HG03095 (cell line): ENCODE results near the gene COX5A.
"Not testable (repeated sequence)": the region's sequence is repeated elsewhere in the genome, so short reads cannot be mapped to it uniquely, and the experiment has no call there.

Experiments
- ATAC-seq: cut with Tn5 transposase; IDR thresholded peaks from one replicate; pipeline ENCODE4 v1.9.1; 2021; ENCODE audit warnings: moderate library complexity; ENCODE audit not compliant: unreplicated experiment

The COX5A gene

DNA sequence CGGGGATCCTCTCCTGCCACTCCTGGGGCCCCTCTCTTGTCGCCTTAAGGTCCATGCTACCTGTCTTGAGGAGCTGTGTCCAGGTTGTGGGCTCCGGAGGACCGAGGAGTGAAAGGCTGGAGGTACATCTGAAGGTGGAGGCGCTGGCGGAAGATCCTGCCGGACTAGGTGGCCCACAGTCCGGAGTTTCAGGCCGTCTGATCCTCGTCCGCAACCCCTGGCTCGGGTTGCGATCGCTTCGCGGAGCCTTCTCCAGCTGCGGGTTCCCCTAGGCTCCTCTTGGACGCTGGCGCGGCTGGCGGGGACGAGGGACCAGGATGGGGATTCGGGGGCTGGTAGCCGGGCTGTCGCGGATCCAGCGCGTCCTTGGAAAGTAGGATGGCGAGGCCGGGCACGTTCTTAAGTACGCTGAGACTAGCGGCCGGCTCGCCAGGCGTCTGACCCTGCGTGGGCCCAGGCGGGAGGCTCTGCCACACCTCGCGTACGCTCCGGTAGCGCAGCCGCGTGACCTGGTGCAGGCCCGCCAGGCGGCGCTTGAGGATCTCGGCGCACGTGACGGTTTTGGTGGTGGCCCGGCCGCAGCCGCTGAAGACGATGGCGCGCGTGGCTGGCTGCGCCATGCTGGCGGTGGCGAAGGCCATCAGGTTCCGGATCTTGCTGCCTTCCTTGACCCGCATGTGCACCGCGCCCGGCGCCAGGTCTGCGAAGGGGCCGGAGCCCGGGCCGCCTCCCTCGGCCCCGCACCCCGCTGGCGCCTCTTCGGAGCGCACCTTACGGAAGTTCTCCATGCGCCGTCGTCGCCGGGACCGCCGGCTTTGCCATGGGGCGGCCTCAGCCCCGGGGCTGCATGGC is 18.1 kb upstream of the COX5A start:
- peak; percentile 50 for ATAC-seq

GRCh38 chr15:74955017-74955416 is 17.1 kb upstream of the COX5A start:
- ATAC-seq = no peak

DNA sequence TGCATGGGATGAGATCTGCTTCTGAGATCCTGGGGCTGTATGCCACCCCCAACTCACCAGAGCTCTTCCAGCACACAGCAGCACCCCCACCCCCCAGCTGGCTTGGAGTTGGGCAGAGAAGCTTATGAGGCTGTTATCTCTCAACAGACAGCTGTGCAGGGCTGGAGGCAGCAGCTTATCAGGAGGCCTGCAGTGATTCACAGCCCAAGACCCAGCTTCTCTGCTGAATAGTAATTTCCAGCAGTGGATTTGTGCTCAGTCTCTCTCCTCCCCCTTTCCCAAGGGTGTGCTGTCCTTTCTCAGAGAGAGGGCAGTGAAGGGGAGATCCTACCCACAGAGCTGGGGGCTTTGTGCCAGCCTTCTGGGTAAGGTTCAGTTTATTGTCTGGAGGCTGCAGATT is 16.6 kb upstream of the COX5A start:
- no peak for ATAC-seq

- no peak for ATAC-seq
Measured at GRCh38 chr15:74951006-74951405, 13.1 kb upstream of the COX5A start.

- ATAC-seq = no peak
Measured at GRCh38 chr15:74950078-74950908, 12.4 kb upstream of the COX5A start.

DNA sequence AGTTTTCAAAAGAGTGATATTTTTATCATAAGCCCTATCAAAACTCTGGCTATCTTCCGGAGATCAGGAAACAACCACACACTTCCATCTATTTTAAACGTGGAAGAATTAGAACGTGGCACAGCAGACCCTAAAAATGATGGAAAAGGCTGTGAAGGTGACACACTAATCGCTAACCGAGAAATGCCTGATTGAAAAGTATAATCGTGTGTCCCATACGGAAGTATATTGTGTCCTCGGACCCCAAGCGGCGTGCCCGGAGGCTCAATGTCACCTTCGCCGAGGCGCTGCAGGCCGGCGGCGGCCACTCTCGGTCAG is 642 bp downstream of the COX5A start:
- ATAC-seq = no peak

GRCh38 chr15:74935193-74935592 is 2.7 kb downstream of the COX5A start:
- not testable (repeated sequence) for ATAC-seq

DNA sequence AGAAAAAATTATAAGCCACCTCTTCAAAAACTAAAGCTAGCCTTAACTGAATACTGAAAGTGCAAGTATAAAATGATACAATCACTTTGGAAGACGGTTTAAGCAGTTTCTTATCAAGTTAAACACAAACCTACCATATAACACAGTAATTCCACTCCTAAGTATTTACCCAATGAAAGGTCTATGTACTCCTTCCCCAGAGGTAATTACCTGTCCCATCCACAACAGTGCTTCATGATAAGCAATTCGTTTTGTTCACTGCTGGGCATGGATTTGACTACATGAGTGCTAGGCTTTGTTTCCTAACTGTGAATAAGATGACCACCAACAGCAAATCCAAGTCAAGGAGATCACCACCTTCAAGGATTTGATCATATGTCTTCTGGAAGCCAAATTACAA is 4.3 kb downstream of the COX5A start:
- no peak for ATAC-seq

DNA sequence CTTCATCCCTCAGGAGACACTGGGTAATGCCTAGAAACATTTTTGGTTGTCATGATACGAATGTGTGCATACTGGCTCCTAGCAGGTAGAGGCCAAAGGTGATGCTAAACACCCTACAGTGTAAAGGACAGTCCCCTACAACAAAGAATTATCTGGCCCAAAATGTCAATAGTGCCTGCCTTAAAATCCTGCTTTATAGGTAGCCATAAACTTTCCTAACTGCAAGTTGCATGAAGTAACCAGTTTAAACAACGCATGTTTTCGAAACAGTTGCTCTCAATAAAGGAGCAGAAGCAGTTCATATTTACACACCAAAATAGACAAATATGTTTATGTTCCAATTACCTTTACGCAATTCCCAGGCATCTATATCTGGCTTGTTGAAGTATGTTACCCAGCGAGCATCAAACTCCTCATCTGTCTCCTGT is 9.1 kb downstream of the COX5A start:
- ATAC-seq = no peak

DNA sequence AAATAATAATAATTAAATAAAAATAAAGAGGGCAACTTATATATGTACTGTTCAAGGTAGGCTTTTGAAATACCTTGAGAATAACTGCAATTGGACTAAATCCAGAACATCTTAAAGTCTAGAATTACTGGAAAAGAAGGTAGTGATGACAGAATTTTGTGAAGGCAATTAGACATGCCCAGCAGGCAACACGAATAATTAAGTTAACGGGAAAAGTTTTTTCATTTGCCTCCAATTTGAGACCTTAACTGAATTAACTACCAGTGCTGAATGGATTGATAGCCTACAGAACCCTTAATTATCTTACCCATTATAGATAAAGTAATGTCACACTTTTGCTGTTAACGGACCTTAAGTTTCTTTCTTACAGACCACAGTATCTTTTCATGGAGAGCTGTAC is 13.3 kb downstream of the COX5A start:
- ATAC-seq = no peak

DNA sequence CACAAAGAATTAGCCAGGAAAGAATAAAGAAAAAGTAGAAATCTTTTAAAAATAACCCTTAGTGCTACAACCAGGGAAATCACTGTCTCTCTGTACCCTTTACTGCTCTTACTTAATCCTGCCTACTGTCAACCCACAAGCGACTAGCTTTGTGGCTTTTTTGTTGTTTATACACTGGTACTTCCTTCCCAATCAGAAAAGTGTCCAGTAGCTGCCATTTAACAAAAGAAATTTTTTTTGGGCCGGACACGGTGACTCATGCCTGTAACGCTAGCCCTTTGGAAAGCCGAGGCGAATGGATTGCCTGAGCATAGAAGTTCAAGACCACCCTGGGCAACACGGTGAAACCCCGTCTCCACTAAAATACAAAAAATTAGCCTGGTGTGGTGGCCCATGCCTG is 17.4 kb downstream of the COX5A start:
- ATAC-seq = no peak

GRCh38 chr15:74917676-74918075 is 20.2 kb downstream of the COX5A start:
- no peak for ATAC-seq

DNA sequence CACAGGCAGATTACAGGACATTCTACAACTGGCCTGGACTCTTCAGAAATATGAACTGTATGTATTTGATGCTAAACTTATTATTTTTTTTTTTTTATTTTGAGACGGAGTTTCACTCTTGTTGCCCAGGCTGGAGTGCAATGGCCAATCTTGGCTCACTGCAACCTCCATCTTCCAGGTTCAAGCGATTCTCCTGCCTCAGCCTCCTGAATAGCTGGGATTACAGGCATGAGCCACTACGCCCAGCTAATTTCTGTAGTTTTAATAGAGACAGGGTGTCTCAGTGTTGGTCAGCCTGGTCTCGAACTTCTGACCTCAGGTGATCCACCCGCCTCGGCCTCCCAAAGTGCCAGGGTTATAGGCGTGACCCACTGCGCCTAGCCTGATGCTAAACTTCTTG is 24.1 kb downstream of the COX5A start:
- not testable (repeated sequence) for ATAC-seq

- no peak for ATAC-seq
Measured at GRCh38 chr15:74913041-74913440, 24.8 kb downstream of the COX5A start.

- no peak for ATAC-seq
Measured at GRCh38 chr15:74908635-74909034, 29.2 kb downstream of the COX5A start.

- no peak for ATAC-seq
Measured at GRCh38 chr15:74907163-74907870, 30.6 kb downstream of the COX5A start.

DNA sequence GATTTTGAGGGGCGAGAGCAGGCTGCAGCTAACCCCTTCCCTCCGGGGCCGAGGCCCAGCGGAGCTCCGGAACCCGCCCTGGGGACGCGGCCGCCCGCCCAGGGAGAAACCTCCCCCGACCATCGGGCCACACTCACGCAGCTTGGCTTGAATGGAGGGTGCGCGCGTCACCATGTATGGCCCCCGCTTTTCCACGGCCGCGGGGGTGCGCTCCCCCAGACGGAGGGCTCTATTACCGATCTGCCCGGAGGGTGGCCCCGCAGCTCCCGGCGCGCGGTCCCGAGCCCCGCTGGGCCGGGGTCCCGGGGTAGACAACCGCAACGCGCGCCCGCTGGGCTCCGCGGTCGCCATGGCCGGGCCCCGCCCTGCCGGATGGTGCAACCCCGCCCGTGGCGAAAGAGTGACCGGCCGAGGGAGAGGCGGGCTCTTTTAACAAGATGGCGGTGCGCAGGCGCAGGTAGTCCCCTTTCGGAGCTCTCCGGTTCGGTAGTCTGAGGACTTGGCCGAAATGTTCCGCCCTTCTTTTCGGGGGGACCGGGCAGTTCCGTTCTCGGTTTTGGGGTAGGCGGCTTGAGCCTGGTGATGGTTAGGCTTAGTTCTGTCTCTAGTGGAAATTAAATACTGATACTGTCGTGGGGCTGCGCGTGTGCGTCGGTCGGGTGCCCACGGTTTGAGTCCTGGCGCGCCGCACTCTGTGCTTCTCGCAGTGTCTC is 31.3 kb downstream of the COX5A start, which contains the start of gene FAM219B:
FAM219B (minus strand) TSS at position 402 of the 713 bp plus-strand sequence; CDS start at position 351, 51 bp downstream.
- peak; percentile 78 for ATAC-seq

DNA sequence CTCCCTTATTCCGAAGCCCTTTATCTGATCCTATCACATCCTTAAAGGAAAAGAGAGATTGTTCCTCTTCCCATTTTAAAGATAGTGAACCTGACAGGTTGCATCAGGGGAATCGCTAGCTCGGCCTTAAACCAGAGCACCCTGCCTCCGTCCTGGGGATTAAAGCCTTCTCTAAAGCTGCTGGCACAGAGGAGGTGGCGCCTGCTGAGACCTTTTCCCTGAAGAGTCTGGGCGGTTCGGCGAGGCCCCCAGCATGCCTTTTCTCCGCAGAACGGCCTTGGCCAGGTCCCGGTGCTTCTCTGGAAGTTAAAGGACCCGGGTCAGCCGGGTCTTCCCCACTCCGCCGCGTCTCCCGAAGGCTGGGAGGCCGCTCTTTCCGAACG is 31.8 kb downstream of the COX5A start:
- peak; percentile 11 for ATAC-seq

DNA sequence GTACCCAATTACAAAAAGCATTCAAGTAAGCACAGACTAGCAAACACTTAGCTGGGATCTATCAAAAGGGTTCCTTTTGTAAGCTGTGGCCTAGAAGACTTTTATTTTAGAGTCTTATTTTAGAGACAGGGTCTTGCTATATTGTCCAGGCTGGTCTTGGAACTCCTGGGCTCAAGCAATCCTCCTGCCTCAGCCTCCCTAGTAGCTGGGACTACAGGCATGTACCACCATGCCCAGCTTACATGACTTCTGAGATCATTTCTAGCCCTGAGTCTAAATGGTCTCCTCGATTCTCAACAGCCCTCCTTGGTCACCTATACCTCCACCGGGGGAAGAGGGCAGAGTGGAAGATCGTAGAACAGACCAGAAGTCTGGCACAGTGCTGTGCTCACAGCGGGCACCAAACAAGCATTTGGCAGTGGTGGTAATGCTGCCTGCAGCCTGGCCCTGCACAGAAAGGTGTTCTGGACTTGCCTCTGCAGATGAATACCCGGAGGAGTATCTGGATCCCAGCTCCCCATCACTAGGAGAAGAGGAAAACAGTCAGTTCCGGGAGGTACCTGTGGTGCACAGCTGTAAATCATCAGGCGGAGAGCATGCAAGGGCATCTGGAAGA is 33.6 kb downstream of the COX5A start:
- no peak for ATAC-seq

DNA sequence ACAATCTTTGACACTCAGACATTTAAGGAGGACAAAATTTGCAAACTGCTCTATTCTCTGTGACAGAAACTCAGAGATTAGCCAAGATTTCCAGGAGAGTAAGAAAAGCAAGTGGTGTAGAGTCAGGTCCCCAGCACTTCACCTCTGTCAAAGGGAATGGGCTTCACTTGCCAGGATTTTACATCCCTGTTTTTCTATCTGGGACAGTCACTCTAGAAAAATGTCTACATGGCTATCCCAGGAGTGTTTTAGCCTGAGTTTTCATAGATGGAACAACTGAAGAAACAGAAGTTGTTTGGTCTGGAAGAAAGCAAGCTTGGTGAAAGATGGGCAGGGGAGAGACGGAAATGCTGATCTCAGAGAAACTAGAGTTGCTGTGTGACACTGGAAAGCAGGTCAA is 34.2 kb downstream of the COX5A start:
- ATAC-seq = no peak
